RWPE1 (cell line): ENCODE measurements around the gene KRR1.

ENCODE experiments used
- CTCF ChIA-PET: fragments of 350-600 bp; sonication (Branson Sonifier 250); formaldehyde crosslinking; extraction: SDS; loops from one replicate; lab custom pipeline; 2021; lab: Yijun Ruan, JAX
- POLR2A ChIA-PET: fragments of 400-600 bp; formaldehyde crosslinking; extraction: SDS; loops from one replicate; lab custom pipeline; 2020; ENCODE audit warnings: antibody characterized with exemption; ENCODE audit not compliant: low non-redundant PET; lab: Yijun Ruan, JAX
- DNase-seq: peaks from one replicate; pipeline ENCODE4 v3.0.0; 2012; ENCODE audit warnings: low spot score
- H3K27ac ChIP-seq: fragments of 450-650 bp; 2 replicates; pipeline ENCODE4 v1.5.1; 2017
- TF ChIP-seq, protein P1 (sequence below): fragments of 450-650 bp; conservative IDR thresholded peaks from 2 replicates; pipeline ENCODE4 v1.5.1; 2017; ENCODE audit warnings: low read depth, mild to moderate bottlenecking

KRR1 gene

DNA sequence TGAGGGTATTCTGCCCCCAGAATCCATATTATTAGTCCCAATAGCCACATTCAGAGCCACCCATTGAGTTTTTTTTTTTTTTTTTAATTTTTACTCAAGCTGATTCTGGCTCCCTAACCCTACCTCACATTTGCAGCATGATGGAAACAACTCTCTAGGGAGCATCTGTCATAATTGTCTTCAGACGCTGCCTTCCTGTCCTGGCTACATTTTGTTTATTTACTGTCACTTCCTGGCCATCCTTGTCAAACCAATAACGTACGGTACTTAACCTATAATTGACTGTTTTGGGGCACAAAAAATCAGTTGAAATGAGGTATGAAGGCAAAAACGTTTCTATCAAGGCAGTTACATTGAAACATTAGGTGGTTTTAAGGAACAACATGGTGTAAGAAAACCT is 28.8 kb downstream of the KRR1 start:
- CTCF ChIA-PET: interaction anchor here (0.6 kb wide), 2 partner anchors 23 to 1699 kb away, joined by 3 read pairs; no protein-coding TSS in a partner anchor

DNA sequence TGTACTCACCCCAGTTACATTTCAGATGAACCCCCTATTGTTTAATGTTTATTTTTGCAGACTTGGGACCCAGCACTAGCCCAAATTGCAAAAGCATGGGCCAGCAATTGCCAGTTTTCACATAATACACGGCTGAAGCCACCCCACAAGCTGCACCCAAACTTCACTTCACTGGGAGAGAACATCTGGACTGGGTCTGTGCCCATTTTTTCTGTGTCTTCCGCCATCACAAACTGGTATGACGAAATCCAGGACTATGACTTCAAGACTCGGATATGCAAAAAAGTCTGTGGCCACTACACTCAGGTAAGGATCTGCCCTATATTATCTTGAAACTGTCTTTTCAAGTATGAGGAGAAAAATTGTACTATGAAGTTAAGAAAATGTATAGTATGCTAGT is 29.6 kb downstream of the KRR1 start:
- TF ChIP-seq, protein P1, sequence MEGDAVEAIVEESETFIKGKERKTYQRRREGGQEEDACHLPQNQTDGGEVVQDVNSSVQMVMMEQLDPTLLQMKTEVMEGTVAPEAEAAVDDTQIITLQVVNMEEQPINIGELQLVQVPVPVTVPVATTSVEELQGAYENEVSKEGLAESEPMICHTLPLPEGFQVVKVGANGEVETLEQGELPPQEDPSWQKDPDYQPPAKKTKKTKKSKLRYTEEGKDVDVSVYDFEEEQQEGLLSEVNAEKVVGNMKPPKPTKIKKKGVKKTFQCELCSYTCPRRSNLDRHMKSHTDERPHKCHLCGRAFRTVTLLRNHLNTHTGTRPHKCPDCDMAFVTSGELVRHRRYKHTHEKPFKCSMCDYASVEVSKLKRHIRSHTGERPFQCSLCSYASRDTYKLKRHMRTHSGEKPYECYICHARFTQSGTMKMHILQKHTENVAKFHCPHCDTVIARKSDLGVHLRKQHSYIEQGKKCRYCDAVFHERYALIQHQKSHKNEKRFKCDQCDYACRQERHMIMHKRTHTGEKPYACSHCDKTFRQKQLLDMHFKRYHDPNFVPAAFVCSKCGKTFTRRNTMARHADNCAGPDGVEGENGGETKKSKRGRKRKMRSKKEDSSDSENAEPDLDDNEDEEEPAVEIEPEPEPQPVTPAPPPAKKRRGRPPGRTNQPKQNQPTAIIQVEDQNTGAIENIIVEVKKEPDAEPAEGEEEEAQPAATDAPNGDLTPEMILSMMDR: no peak
- no peak for DNase-seq
- POLR2A ChIA-PET: no interaction called here
- CTCF ChIA-PET: interaction anchor here (0.7 kb wide), 1 partner anchor 234 kb away, joined by 4 read pairs; no protein-coding TSS in a partner anchor
- no peak overlapping the region for H3K27ac ChIP-seq

More for the DNA sequence above, 28.8 kb downstream of the KRR1 start:
- H3K27ac ChIP-seq: no peak overlapping the region
- TF ChIP-seq, protein P1: no peak
- no peak for DNase-seq
- POLR2A ChIA-PET: no interaction called here

DNA sequence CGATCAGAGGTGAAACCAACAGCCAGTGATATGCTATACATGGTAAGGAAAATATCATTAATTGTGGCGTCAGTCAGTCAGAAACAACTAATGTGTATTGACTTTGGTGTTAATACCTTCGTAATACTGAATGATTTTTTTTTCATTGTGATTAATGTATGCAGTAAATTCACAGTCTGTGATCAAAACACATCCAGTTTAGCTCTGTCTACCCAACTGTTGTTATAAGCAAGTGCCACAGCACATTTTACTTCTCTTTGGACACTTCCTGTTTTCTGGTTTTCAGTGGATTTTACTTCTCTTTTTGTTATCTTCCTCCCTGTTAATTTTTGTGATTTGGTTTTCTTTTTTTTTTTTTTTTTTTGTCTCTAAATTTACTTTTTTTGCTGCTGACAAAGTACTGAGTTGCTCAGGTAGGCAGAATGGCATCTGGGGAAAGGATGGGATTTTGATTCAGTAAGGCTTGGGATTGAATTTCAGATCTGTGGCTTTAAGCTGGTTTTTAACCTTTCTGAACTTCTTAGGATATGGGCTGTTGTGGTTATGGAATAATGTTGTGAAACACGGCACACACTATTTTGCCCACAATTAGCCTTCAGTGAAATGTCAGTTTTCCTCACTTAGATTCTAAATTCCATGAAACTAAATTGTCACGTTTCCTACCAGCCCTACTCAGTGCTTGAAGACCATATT is 30.2 kb downstream of the KRR1 start:
- no peak for DNase-seq
- ChIA-PET CTCF (interaction anchor here (0.6 to 1.1 kb wide), 3 partner anchors 20 to 234 kb away, joined by 3 to 4 read pairs (median 4); no protein-coding TSS in a partner anchor), POLR2A (no interaction called here)
- peak overlapping the region; percentile 75 for H3K27ac ChIP-seq
- TF ChIP-seq, protein P1: no peak

DNA sequence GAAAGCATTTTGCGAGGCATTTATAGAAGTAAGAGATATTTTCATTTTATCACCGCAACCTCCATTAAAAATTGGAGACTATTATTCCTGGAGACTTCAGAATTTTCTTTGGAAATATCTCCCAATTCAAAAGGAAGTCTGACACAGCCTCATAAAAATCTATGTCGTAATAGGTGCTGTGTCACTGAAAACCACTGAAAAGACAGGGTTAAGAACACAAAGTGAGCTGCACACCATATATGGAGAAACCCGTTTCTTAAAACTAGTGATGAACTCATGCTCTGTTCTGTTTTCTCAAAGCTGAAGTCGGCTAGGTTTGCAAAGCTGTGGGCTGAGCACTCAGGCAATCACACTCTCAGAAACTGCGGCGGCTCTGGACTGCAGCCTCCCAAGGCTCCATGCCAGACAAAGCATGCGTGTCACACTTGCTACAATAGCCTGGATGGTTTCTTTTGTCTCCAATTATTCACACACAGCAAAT is 30.9 kb downstream of the KRR1 start, which contains the start of gene GLIPR1:
TSS of gene GLIPR1 (plus strand) at position 287 of the 481 bp plus-strand sequence. CDS start at position 413, 126 bp downstream.
- ChIA-PET CTCF (interaction anchor here (0.6 to 1.1 kb wide), 2 partner anchors 20 to 138 kb away, joined by 3 to 4 read pairs; no protein-coding TSS in a partner anchor), POLR2A (no interaction called here)
- H3K27ac ChIP-seq: peak within 1 kb of the TSS; percentile 75
- TF ChIP-seq, protein P1: no peak
- peak; percentile 87 for DNase-seq

DNA sequence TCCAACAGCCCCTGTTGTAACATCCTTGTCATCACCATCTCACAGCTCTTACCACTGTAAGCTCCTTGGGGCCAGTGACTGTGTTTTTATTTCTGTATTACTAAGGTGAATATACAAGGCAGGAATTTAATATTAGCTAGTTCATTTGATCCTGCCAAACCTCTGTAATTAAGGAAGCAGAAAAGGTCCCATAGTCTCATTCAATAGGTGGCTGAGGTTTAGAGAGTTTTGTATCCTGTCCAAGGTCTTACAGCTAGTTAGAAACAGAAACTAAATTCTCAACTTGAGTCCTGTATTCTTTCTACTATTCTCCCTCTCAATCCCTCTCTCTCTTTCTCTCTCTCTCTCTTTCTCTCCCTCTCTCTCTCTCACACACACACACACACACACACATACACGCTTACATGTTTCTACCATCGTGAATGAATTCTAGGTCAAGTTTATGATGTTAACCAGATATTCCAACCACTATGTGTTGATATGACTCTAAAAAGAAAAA is 31.4 kb downstream of the KRR1 start:
- H3K27ac ChIP-seq: no peak overlapping the region
- DNase-seq: no peak
- CTCF ChIA-PET: interaction anchor here (0.6 to 1.1 kb wide), 2 partner anchors 19 to 552 kb away, joined by 4 to 5 read pairs; no protein-coding TSS in a partner anchor
- POLR2A ChIA-PET: no interaction called here
- TF ChIP-seq, protein P1: no peak

DNA sequence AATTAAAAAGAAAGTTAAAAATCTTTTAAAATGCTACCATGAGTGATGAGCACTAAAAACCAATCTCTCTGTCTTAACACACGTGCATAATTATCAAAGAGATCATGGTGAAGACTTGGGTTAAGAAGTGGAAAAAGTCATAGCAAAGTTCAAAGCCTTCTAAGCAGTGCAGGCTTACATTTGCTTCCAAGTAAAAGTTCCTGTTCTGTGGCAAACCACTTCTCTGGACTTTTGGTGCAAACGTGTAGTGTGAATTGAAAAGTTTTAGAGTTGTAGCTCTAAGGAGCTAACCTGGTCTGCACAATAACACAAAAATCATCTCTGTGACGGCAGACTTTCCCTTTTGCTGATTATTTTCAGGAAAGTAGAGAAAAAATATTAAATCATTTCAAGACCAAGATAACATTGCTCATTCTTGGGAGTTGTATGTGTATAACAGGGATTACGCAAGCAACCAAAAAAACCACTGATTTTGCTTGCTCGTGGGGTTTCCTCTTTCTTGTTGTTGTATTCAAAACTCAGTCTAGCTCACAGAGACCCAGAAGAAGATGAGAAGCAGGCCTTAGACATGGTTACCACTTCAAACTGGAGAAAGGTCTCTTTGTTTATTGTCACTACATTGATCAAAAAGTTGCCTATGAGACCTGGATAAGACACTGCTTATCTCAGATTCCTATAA is 33.2 kb downstream of the KRR1 start:
- CTCF ChIA-PET: no interaction called here
- POLR2A ChIA-PET: no interaction called here
- no peak overlapping the region for H3K27ac ChIP-seq
- no peak for DNase-seq
- TF ChIP-seq, protein P1: no peak
